Naive thymus-derived CD4-positive, alpha-beta T cell (primary cell): Measurements from ENCODE around the gene RASL11A. TPM values are rescaled to one million over a fixed set of nuclear protein-coding genes. Genes with fewer than 3 reads are reported as not detected.
"Not testable (repeated sequence)": the region's sequence is repeated elsewhere in the genome, so short reads cannot be mapped to it uniquely, and the experiment has no call there.

Experiments
- ATAC-seq: fragments of 150-1000 bp; cut with Tn5 transposase; 2 replicates; pipeline ENCODE4 v1.10.0; 2021; ENCODE audit warnings: mild to moderate bottlenecking, moderate library complexity
- CTCF ChIA-PET: fragments of 350-600 bp; sonication (Branson Sonifier 250); formaldehyde crosslinking; loops from one replicate; lab custom pipeline; 2021; ENCODE audit warnings: antibody characterized with exemption; lab: Charles Lee
- POLR2A ChIA-PET: fragments of 350-600 bp; sonication (Branson Sonifier 250); formaldehyde crosslinking; loops from one replicate; lab custom pipeline; 2021; ENCODE audit warnings: antibody characterized with exemption, inconsistent platforms; lab: Charles Lee
- DNase-seq, 9 donors: peaks; one replicate each; pipeline versions ENCODE4 v3.0.0 to v3.0.0-alpha.2; 2020 to 2022; ENCODE audit warnings: mixed read lengths in 1 of 9
- H3K27ac ChIP-seq: one replicate; pipeline ENCODE4 v1.7.0; 2013; ENCODE audit warnings: mild to moderate bottlenecking, low read depth, low read length, moderate library complexity
- H3K27me3 ChIP-seq, 2 donors: one replicate each; pipeline ENCODE4 v1.7.0; 2013; ENCODE audit warnings: low read length in 2 of 2, mild to moderate bottlenecking in 2 of 2, moderate library complexity in 2 of 2; ENCODE audit not compliant: control insufficient read depth in 2 of 2, insufficient read depth in 2 of 2
- H3K36me3 ChIP-seq, 3 experiments: 1 replicate in 2 of 3; 2 replicates in 1 of 3; pipeline ENCODE4 v1.7.0; 2013; ENCODE audit warnings: low read length in 3 of 3, mild to moderate bottlenecking in 3 of 3, moderate library complexity in 1 of 3; ENCODE audit not compliant: insufficient read depth in 3 of 3, control insufficient read depth in 2 of 3
- H3K4me1 ChIP-seq, 2 donors: one replicate each; pipeline ENCODE4 v1.7.0; 2013; ENCODE audit warnings: low read length in 2 of 2, mild to moderate bottlenecking in 2 of 2, moderate library complexity in 1 of 2; ENCODE audit not compliant: control insufficient read depth in 2 of 2, insufficient read depth in 2 of 2
- H3K4me3 ChIP-seq: 2 replicates; pipeline ENCODE4 v1.7.0; 2013; ENCODE audit warnings: mild to moderate bottlenecking, low read length
- H3K9me3 ChIP-seq, 3 experiments: 1 replicate in 2 of 3; 2 replicates in 1 of 3; pipeline ENCODE4 v1.7.0; 2013; ENCODE audit warnings: low read length in 3 of 3; ENCODE audit not compliant: control insufficient read depth in 2 of 3
- H3K27ac Mint-ChIP-seq, 9 donors: one replicate each; pipeline ENCODE4 v1.8.0; 2020 to 2022; ENCODE audit warnings: mixed read lengths in 9 of 9, mild to moderate bottlenecking in 8 of 9, moderate library complexity in 5 of 9, inconsistent platforms in 2 of 9
- H3K27me3 Mint-ChIP-seq, 5 donors: one replicate each; pipeline ENCODE4 v1.8.0; 2021 to 2022; ENCODE audit warnings: mixed read lengths in 5 of 5, mild to moderate bottlenecking in 1 of 5
- H3K36me3 Mint-ChIP-seq, 5 donors: one replicate each; pipeline ENCODE4 v1.8.0; 2020 to 2022; ENCODE audit warnings: mixed read lengths in 5 of 5, mild to moderate bottlenecking in 3 of 5, inconsistent platforms in 1 of 5
- H3K4me1 Mint-ChIP-seq, 7 donors: one replicate each; pipeline ENCODE4 v1.8.0; 2020 to 2022; ENCODE audit warnings: mixed read lengths in 7 of 7, mild to moderate bottlenecking in 3 of 7, inconsistent platforms in 1 of 7
- H3K4me3 Mint-ChIP-seq, 10 donors: one replicate each; pipeline ENCODE4 v1.8.0; 2020 to 2022; ENCODE audit warnings: mild to moderate bottlenecking in 10 of 10, mixed read lengths in 10 of 10, moderate library complexity in 6 of 10, inconsistent platforms in 2 of 10
- H3K9me3 Mint-ChIP-seq, 11 donors: one replicate each; pipeline ENCODE4 v1.8.0; 2020 to 2022; ENCODE audit warnings: mixed read lengths in 11 of 11, mild to moderate bottlenecking in 4 of 11, inconsistent platforms in 1 of 11, moderate library complexity in 1 of 11
- intact Hi-C, 2 donors: fragments of 100-400 bp; cut with micrococcal nuclease; formaldehyde crosslinking; loops; one replicate each; pipeline ENCODE4 v1.15.1; 2023
- polyA plus RNA-seq, 2 donors: library from polyadenylated mRNA; unstranded; fragments of 300-500 nt; fragmentation: Illumina TruSeq; gene quantifications; one replicate each; pipeline ENCODE4 v1.2.3, GENCODE V29; 2021
- total RNA-seq, 6 experiments: library from RNA in 5 of 6; stranded (reverse) in 5 of 6; gene quantifications; 1 replicate in 5 of 6; 2 replicates in 1 of 6; pipeline ENCODE4 v1.2.3 and lab custom pipeline; 2021 to 2026

Gene RASL11A
- total and polyA plus RNA-seq, 7 experiments from 2014 or later: 0.44 to 3.0 (median 0.86) TPM

GRCh38 chr13:27300406-27300805 lies 29.8 kb downstream of the RASL11A start:
- H3K4me1 ChIP-seq: peaks cover 0 to 20% of the 10 kb centered on the region in 2 donors
- H3K4me3 ChIP-seq, H3K27me3 ChIP-seq, H3K9me3 Mint-ChIP-seq, H3K27ac ChIP-seq, DNase-seq, intact Hi-C loops, ATAC-seq, H3K4me3 Mint-ChIP-seq, H3K36me3 Mint-ChIP-seq, H3K36me3 ChIP-seq, H3K27me3 Mint-ChIP-seq, H3K9me3 ChIP-seq: not testable (repeated sequence)
- ChIA-PET POLR2A (interaction anchor here (0.6 to 0.7 kb wide), 2 partner anchors 12 to 985 kb away, joined by 3 read pairs; no protein-coding TSS in a partner anchor), CTCF (interaction anchor here (0.6 kb wide), 1 partner anchor 684 kb away, joined by 4 read pairs; no protein-coding TSS in a partner anchor)
- peak overlapping the region in 1 of 9 donors; percentile 45 for H3K27ac Mint-ChIP-seq
- peaks cover 6 to 66% (median 37%) of the 10 kb centered on the region in 7 donors for H3K4me1 Mint-ChIP-seq

GRCh38 chr13:27300941-27301586 lies 30.4 kb downstream of the RASL11A start:
- Histone ChIP-seq H3K27me3 (no peaks in the 10 kb centered on the region), H3K27ac (no peak overlapping the region), H3K9me3 (no peaks in the 10 kb centered on the region), H3K4me3 (no peak overlapping the region), H3K36me3 (no peaks in the 10 kb centered on the region), H3K4me1 (peaks cover 0 to 17% of the 10 kb centered on the region in 2 donors)
- ChIA-PET POLR2A (interaction anchor here (0.6 kb wide), 1 partner anchor 580 kb away, joined by 3 read pairs; no protein-coding TSS in a partner anchor), CTCF (interaction anchor here (0.9 to 1.8 kb wide), 2 partner anchors 12 to 61 kb away, joined by 3 to 4 read pairs; no protein-coding TSS in a partner anchor)
- Mint-ChIP-seq H3K4me1 (peaks cover 6 to 64% (median 35%) of the 10 kb centered on the region in 7 donors), H3K27ac (peak overlapping the region in 2 of 9 donors; percentile 65 to 72), H3K9me3 (peaks cover 0 to 9% (median 0%) of the 10 kb centered on the region in 11 donors), H3K36me3 (no peaks in the 10 kb centered on the region), H3K4me3 (no peak overlapping the region), H3K27me3 (peaks cover 0 to 2% (median 0%) of the 10 kb centered on the region in 5 donors)
- ATAC-seq (no peak), DNase-seq (no peak)
- intact Hi-C loops: no loop called here

GRCh38 chr13:27302643-27303262 lies 32.1 kb downstream of the RASL11A start:
- CTCF ChIA-PET: interaction anchor here (0.8 to 1.8 kb wide), 3 partner anchors 9 to 32 kb away, joined by 3 to 5 read pairs (median 4); partner anchors contain the start of gene RASL11A
- no peaks in the 10 kb centered on the region for H3K9me3 ChIP-seq
- H3K4me3 ChIP-seq: no peak overlapping the region
- H3K27me3 ChIP-seq: no peaks in the 10 kb centered on the region
- Mint-ChIP-seq H3K27me3 (peaks cover 0 to 2% (median 0%) of the 10 kb centered on the region in 5 donors), H3K27ac (peak overlapping the region in 8 of 9 donors; percentile 64 to 93 (median 83)), H3K4me3 (peak overlapping the region in 8 of 10 donors; percentile 47 to 74 (median 65)), H3K9me3 (peaks cover 0 to 9% (median 0%) of the 10 kb centered on the region in 11 donors), H3K4me1 (peaks cover 10 to 60% (median 39%) of the 10 kb centered on the region in 7 donors), H3K36me3 (no peaks in the 10 kb centered on the region)
- DNase-seq (peak in 6 of 9 donors; percentile 41 to 66 (median 56)), ATAC-seq (peak; percentile 75)
- H3K4me1 ChIP-seq: peaks cover 0 to 20% of the 10 kb centered on the region in 2 donors
- intact Hi-C loops: loop anchor here in 1 of 2 donors (1.0 to 2.0 kb wide), 3 partner anchors 8 to 52 kb away; partner anchors contain the start of genes RASL11A and RPL21
- no peaks in the 10 kb centered on the region for H3K36me3 ChIP-seq
- POLR2A ChIA-PET: interaction anchor here (0.5 to 2.0 kb wide), 7 partner anchors 9 to 155 kb away, joined by 3 to 5 read pairs (median 4); partner anchors contain the start of genes MTIF3, RASL11A and RPL21
- H3K27ac ChIP-seq: peak overlapping the region; percentile 56

GRCh38 chr13:27304099-27304498 lies 33.5 kb downstream of the RASL11A start:
- Histone ChIP-seq H3K36me3 (no peaks in the 10 kb centered on the region), H3K4me1 (peaks cover 0 to 20% of the 10 kb centered on the region in 2 donors), H3K9me3 (no peaks in the 10 kb centered on the region), H3K27ac (no peak overlapping the region), H3K27me3 (no peaks in the 10 kb centered on the region), H3K4me3 (no peak overlapping the region)
- Mint-ChIP-seq H3K36me3 (no peaks in the 10 kb centered on the region), H3K4me3 (no peak overlapping the region), H3K4me1 (peaks cover 13 to 61% (median 46%) of the 10 kb centered on the region in 7 donors), H3K9me3 (peaks cover 0 to 9% (median 0%) of the 10 kb centered on the region in 11 donors), H3K27me3 (peaks cover 0 to 2% (median 0%) of the 10 kb centered on the region in 5 donors), H3K27ac (peak overlapping the region in 3 of 9 donors; percentile 38 to 92 (median 64))
- ATAC-seq (no peak), DNase-seq (no peak)
- ChIA-PET POLR2A (interaction anchor here (0.7 kb wide), 1 partner anchor 10 kb away, joined by 3 read pairs; no protein-coding TSS in a partner anchor), CTCF (interaction anchor here (1.3 to 1.7 kb wide), 2 partner anchors 10 to 34 kb away, joined by 4 to 5 read pairs; partner anchors contain the start of gene RASL11A)
- intact Hi-C loops: no loop called here

GRCh38 chr13:27304611-27305010 lies 34.0 kb downstream of the RASL11A start:
- H3K4me3 ChIP-seq: no peak overlapping the region
- POLR2A ChIA-PET: interaction anchor here (0.8 kb wide), 1 partner anchor 267 kb away, joined by 3 read pairs; no protein-coding TSS in a partner anchor
- Mint-ChIP-seq H3K4me1 (peaks cover 10 to 62% (median 45%) of the 10 kb centered on the region in 7 donors), H3K4me3 (no peak overlapping the region), H3K9me3 (peaks cover 0 to 9% (median 0%) of the 10 kb centered on the region in 11 donors), H3K27ac (peak overlapping the region in 3 of 9 donors; percentile 26 to 92 (median 38)), H3K27me3 (no peaks in the 10 kb centered on the region), H3K36me3 (no peaks in the 10 kb centered on the region)
- no peak overlapping the region for H3K27ac ChIP-seq
- intact Hi-C loops: no loop called here
- ATAC-seq (no peak), DNase-seq (no peak)
- no peaks in the 10 kb centered on the region for H3K36me3 ChIP-seq
- CTCF ChIA-PET: interaction anchor here (1.3 kb wide), 1 partner anchor 11 kb away, joined by 4 read pairs; no protein-coding TSS in a partner anchor
- no peaks in the 10 kb centered on the region for H3K9me3 ChIP-seq
- peaks cover 0 to 20% of the 10 kb centered on the region in 2 donors for H3K4me1 ChIP-seq
- no peaks in the 10 kb centered on the region for H3K27me3 ChIP-seq

GRCh38 chr13:27306364-27306763 lies 35.7 kb downstream of the RASL11A start:
- POLR2A ChIA-PET: no interaction called here
- H3K4me1 Mint-ChIP-seq: peaks cover 10 to 65% (median 45%) of the 10 kb centered on the region in 7 donors
- Histone ChIP-seq H3K27me3 (no peaks in the 10 kb centered on the region), H3K36me3 (no peaks in the 10 kb centered on the region), H3K27ac (no peak overlapping the region), H3K4me1 (peaks cover 0 to 20% of the 10 kb centered on the region in 2 donors), H3K9me3 (no peaks in the 10 kb centered on the region), H3K4me3 (no peak overlapping the region)
- no peak for DNase-seq
- no peaks in the 10 kb centered on the region for H3K36me3 Mint-ChIP-seq
- H3K27ac Mint-ChIP-seq: peak overlapping the region in 6 of 9 donors; percentile 11 to 76 (median 20)
- H3K4me3 Mint-ChIP-seq: peak overlapping the region in 6 of 10 donors; percentile 18 to 44 (median 32)
- intact Hi-C loops: loop anchor here in 1 of 2 donors (2.0 kb wide), 1 partner anchor 14 kb away; no protein-coding TSS in a partner anchor
- CTCF ChIA-PET: no interaction called here
- no peak for ATAC-seq
- peaks cover 0 to 9% (median 0%) of the 10 kb centered on the region in 11 donors for H3K9me3 Mint-ChIP-seq
- no peaks in the 10 kb centered on the region for H3K27me3 Mint-ChIP-seq
